Upper lobe of left lung (tissue), 4 donors: Measurements from ENCODE around the gene ELOVL6.

Experiments
- CTCF ChIP-seq, 6 experiments: fragments of 450-650 bp in 4 of 6; fragments of 200-600 bp in 2 of 6; sonication (generic) in 2 of 6; IDR thresholded peaks; one replicate each; pipeline ENCODE4 v1.5.1; 2016 to 2019; ENCODE audit warnings: antibody characterized with exemption in 6 of 6
- EP300 ChIP-seq, 4 donors: sonication (generic); formaldehyde crosslinking; IDR thresholded peaks; one replicate each; pipeline ENCODE4 v1.5.1; 2017; ENCODE audit warnings: antibody characterized with exemption in 4 of 4, control low read depth in 2 of 4

- TF ChIP-seq CTCF (IDR thresholded peaks at IDR 0.05) (no peak), EP300 (IDR thresholded peaks at IDR 0.05) (no peak)
These were observed 89.0 kb downstream of the ELOVL6 start for GRCh38 chr4:110109455-110109854.
